ENCODE measurements around the gene SRGAP3. TPM values are rescaled to one million over a fixed set of nuclear protein-coding genes. Genes with fewer than 3 reads are reported as not detected.
"Not testable (repeated sequence)": the region's sequence is repeated elsewhere in the genome, so short reads cannot be mapped to it uniquely, and the experiment has no call there.

The SRGAP3 gene
- total and polyA plus RNA-seq, 2 donors, result 3.9 to 4.4 TPM

GRCh38 chr3:9098716-9099675 lies 150.4 kb downstream of the SRGAP3 start:
- H3K4me1 ChIP-seq (ENCODE audit: control insufficient read depth in 2 of 2, insufficient read depth in 2 of 2, low read length in 2 of 2), result no peaks in the 10 kb centered on the region
- no peak for DNase-seq (ENCODE audit: low read depth in 6 of 9, low spot score in 9 of 9)
- WGBS, result 97% methylated on average over 17 of the region's 17 CpGs

GRCh38 chr3:9097495-9097894 lies 152.0 kb downstream of the SRGAP3 start:
- no peaks in the 10 kb centered on the region for H3K36me3 ChIP-seq (ENCODE audit: control insufficient read depth in 2 of 2, insufficient read depth in 2 of 2, low read length in 1 of 2)
- no peaks in the 10 kb centered on the region for H3K9me3 ChIP-seq (ENCODE audit: control insufficient read depth in 2 of 2, insufficient read depth in 1 of 2, low read length in 1 of 2)
- DNase-seq (ENCODE audit: low read depth in 6 of 9, low spot score in 9 of 9), result no peak
- H3K27ac ChIP-seq (ENCODE audit: low read depth in 1 of 2, low read length in 1 of 2), result no peak overlapping the region
- WGBS, result 99% methylated on average over 7 of the region's 7 CpGs
- no peaks in the 10 kb centered on the region for H3K4me1 ChIP-seq (ENCODE audit: control insufficient read depth in 2 of 2, insufficient read depth in 2 of 2, low read length in 2 of 2)
- no peak overlapping the region for H3K4me3 ChIP-seq (ENCODE audit: low read length in 2 of 2)
- no peaks in the 10 kb centered on the region for H3K27me3 ChIP-seq (ENCODE audit: control insufficient read depth in 2 of 2, insufficient read depth in 1 of 2, low read length in 1 of 2)

More at GRCh38 chr3:9098716-9099675, 150.4 kb downstream of the SRGAP3 start:
- Histone ChIP-seq H3K9me3 (ENCODE audit: control insufficient read depth in 2 of 2, insufficient read depth in 1 of 2, low read length in 1 of 2) (no peaks in the 10 kb centered on the region), H3K27me3 (ENCODE audit: control insufficient read depth in 2 of 2, insufficient read depth in 1 of 2, low read length in 1 of 2) (no peaks in the 10 kb centered on the region), H3K4me3 (ENCODE audit: low read length in 2 of 2) (no peak overlapping the region), H3K27ac (ENCODE audit: low read depth in 1 of 2, low read length in 1 of 2) (no peak overlapping the region), H3K36me3 (ENCODE audit: control insufficient read depth in 2 of 2, insufficient read depth in 2 of 2, low read length in 1 of 2) (no peaks in the 10 kb centered on the region)

GRCh38 chr3:9091486-9092235 lies 157.8 kb downstream of the SRGAP3 start:
- DNase-seq (ENCODE audit: low read depth in 6 of 9, low spot score in 9 of 9), result no peak
- no peaks in the 10 kb centered on the region for H3K4me1 ChIP-seq (ENCODE audit: control insufficient read depth in 2 of 2, insufficient read depth in 2 of 2, low read length in 2 of 2)
- 85% methylated on average over 15 of the region's 15 CpGs for WGBS
- no peak overlapping the region for H3K4me3 ChIP-seq (ENCODE audit: low read length in 2 of 2)
- no peaks in the 10 kb centered on the region for H3K36me3 ChIP-seq (ENCODE audit: control insufficient read depth in 2 of 2, insufficient read depth in 2 of 2, low read length in 1 of 2)
- no peaks in the 10 kb centered on the region for H3K9me3 ChIP-seq (ENCODE audit: control insufficient read depth in 2 of 2, insufficient read depth in 1 of 2, low read length in 1 of 2)
- H3K27ac ChIP-seq (ENCODE audit: low read depth in 1 of 2, low read length in 1 of 2), result no peak overlapping the region
- H3K27me3 ChIP-seq (ENCODE audit: control insufficient read depth in 2 of 2, insufficient read depth in 1 of 2, low read length in 1 of 2), result no peaks in the 10 kb centered on the region

GRCh38 chr3:9088441-9089353 lies 160.7 kb downstream of the SRGAP3 start:
- DNase-seq (ENCODE audit: low read depth in 6 of 9, low spot score in 9 of 9), result no peak
- peak overlapping the region in 1 of 2 donors; percentile 0 for H3K27ac ChIP-seq (ENCODE audit: low read depth in 1 of 2, low read length in 1 of 2)
- no peaks in the 10 kb centered on the region for H3K27me3 ChIP-seq (ENCODE audit: control insufficient read depth in 2 of 2, insufficient read depth in 1 of 2, low read length in 1 of 2)
- H3K4me1 ChIP-seq (ENCODE audit: control insufficient read depth in 2 of 2, insufficient read depth in 2 of 2, low read length in 2 of 2), result no peaks in the 10 kb centered on the region
- no peaks in the 10 kb centered on the region for H3K36me3 ChIP-seq (ENCODE audit: control insufficient read depth in 2 of 2, insufficient read depth in 2 of 2, low read length in 1 of 2)
- H3K4me3 ChIP-seq (ENCODE audit: low read length in 2 of 2), result no peak overlapping the region
- 92% methylated on average over 12 of the region's 12 CpGs for WGBS
- H3K9me3 ChIP-seq (ENCODE audit: control insufficient read depth in 2 of 2, insufficient read depth in 1 of 2, low read length in 1 of 2), result no peaks in the 10 kb centered on the region

- Histone ChIP-seq H3K9me3 (ENCODE audit: control insufficient read depth in 2 of 2, insufficient read depth in 1 of 2, low read length in 1 of 2) (no peaks in the 10 kb centered on the region), H3K4me3 (ENCODE audit: low read length in 2 of 2) (no peak overlapping the region), H3K27me3 (ENCODE audit: control insufficient read depth in 2 of 2, insufficient read depth in 1 of 2, low read length in 1 of 2) (no peaks in the 10 kb centered on the region), H3K27ac (ENCODE audit: low read depth in 1 of 2, low read length in 1 of 2) (peak overlapping the region in 1 of 2 donors; percentile 18), H3K36me3 (ENCODE audit: control insufficient read depth in 2 of 2, insufficient read depth in 2 of 2, low read length in 1 of 2) (no peaks in the 10 kb centered on the region), H3K4me1 (ENCODE audit: control insufficient read depth in 2 of 2, insufficient read depth in 2 of 2, low read length in 2 of 2) (no peaks in the 10 kb centered on the region)
- 68% methylated on average over 8 of the region's 8 CpGs for WGBS
- DNase-seq (ENCODE audit: low read depth in 6 of 9, low spot score in 9 of 9), result no peak
Measured at GRCh38 chr3:9087831-9088413, 161.5 kb downstream of the SRGAP3 start.

- not testable (repeated sequence) for H3K27me3 ChIP-seq (ENCODE audit: control insufficient read depth in 2 of 2, insufficient read depth in 1 of 2, low read length in 1 of 2); H3K36me3 ChIP-seq (ENCODE audit: control insufficient read depth in 2 of 2, insufficient read depth in 2 of 2, low read length in 1 of 2); H3K4me1 ChIP-seq (ENCODE audit: control insufficient read depth in 2 of 2, insufficient read depth in 2 of 2, low read length in 2 of 2); H3K27ac ChIP-seq (ENCODE audit: low read depth in 1 of 2, low read length in 1 of 2); H3K9me3 ChIP-seq (ENCODE audit: control insufficient read depth in 2 of 2, insufficient read depth in 1 of 2, low read length in 1 of 2); H3K4me3 ChIP-seq (ENCODE audit: low read length in 2 of 2); DNase-seq (ENCODE audit: low read depth in 6 of 9, low spot score in 9 of 9)
- 46% methylated on average over 2 of the region's 2 CpGs for WGBS
Measured at GRCh38 chr3:9085428-9085827, 164.0 kb downstream of the SRGAP3 start.

- 94% methylated on average over 1 of the region's 1 CpG for WGBS
- Histone ChIP-seq H3K4me1 (ENCODE audit: control insufficient read depth in 2 of 2, insufficient read depth in 2 of 2, low read length in 2 of 2) (no peaks in the 10 kb centered on the region), H3K36me3 (ENCODE audit: control insufficient read depth in 2 of 2, insufficient read depth in 2 of 2, low read length in 1 of 2) (no peaks in the 10 kb centered on the region), H3K9me3 (ENCODE audit: control insufficient read depth in 2 of 2, insufficient read depth in 1 of 2, low read length in 1 of 2) (no peaks in the 10 kb centered on the region), H3K27ac (ENCODE audit: low read depth in 1 of 2, low read length in 1 of 2) (no peak overlapping the region), H3K27me3 (ENCODE audit: control insufficient read depth in 2 of 2, insufficient read depth in 1 of 2, low read length in 1 of 2) (no peaks in the 10 kb centered on the region), H3K4me3 (ENCODE audit: low read length in 2 of 2) (no peak overlapping the region)
- no peak for DNase-seq (ENCODE audit: low read depth in 6 of 9, low spot score in 9 of 9)
Measured at GRCh38 chr3:9081184-9081818, 168.1 kb downstream of the SRGAP3 start.

GRCh38 chr3:9080163-9080562 lies 169.3 kb downstream of the SRGAP3 start:
- H3K4me3 ChIP-seq (ENCODE audit: low read length in 2 of 2), result no peak overlapping the region
- no peak for DNase-seq (ENCODE audit: low read depth in 6 of 9, low spot score in 9 of 9)
- H3K36me3 ChIP-seq (ENCODE audit: control insufficient read depth in 2 of 2, insufficient read depth in 2 of 2, low read length in 1 of 2), result no peaks in the 10 kb centered on the region
- H3K9me3 ChIP-seq (ENCODE audit: control insufficient read depth in 2 of 2, insufficient read depth in 1 of 2, low read length in 1 of 2), result no peaks in the 10 kb centered on the region
- H3K27ac ChIP-seq (ENCODE audit: low read depth in 1 of 2, low read length in 1 of 2), result no peak overlapping the region
- WGBS, result 91% methylated on average over 2 of the region's 2 CpGs
- H3K27me3 ChIP-seq (ENCODE audit: control insufficient read depth in 2 of 2, insufficient read depth in 1 of 2, low read length in 1 of 2), result no peaks in the 10 kb centered on the region
- H3K4me1 ChIP-seq (ENCODE audit: control insufficient read depth in 2 of 2, insufficient read depth in 2 of 2, low read length in 2 of 2), result no peaks in the 10 kb centered on the region

Measured in thymus (tissue), 11 donors.